GM10266 (cell line): ENCODE measurements around the gene CEP97.
"Not testable (repeated sequence)": the region's sequence is repeated elsewhere in the genome, so short reads cannot be mapped to it uniquely, and the experiment has no call there.

Experiments used
- DNase-seq: peaks from one replicate; pipeline ENCODE4 v3.0.0; 2012; ENCODE audit errors: extremely low spot score
- TF ChIP-seq, protein P1 (sequence below): IDR thresholded peaks from 2 replicates; pipeline ENCODE4 v1.5.1; 2012; ENCODE audit warnings: mild to moderate bottlenecking, low read depth; ENCODE audit not compliant: control insufficient read depth, insufficient read depth; ENCODE audit errors: missing control alignments

The CEP97 gene, protein sequence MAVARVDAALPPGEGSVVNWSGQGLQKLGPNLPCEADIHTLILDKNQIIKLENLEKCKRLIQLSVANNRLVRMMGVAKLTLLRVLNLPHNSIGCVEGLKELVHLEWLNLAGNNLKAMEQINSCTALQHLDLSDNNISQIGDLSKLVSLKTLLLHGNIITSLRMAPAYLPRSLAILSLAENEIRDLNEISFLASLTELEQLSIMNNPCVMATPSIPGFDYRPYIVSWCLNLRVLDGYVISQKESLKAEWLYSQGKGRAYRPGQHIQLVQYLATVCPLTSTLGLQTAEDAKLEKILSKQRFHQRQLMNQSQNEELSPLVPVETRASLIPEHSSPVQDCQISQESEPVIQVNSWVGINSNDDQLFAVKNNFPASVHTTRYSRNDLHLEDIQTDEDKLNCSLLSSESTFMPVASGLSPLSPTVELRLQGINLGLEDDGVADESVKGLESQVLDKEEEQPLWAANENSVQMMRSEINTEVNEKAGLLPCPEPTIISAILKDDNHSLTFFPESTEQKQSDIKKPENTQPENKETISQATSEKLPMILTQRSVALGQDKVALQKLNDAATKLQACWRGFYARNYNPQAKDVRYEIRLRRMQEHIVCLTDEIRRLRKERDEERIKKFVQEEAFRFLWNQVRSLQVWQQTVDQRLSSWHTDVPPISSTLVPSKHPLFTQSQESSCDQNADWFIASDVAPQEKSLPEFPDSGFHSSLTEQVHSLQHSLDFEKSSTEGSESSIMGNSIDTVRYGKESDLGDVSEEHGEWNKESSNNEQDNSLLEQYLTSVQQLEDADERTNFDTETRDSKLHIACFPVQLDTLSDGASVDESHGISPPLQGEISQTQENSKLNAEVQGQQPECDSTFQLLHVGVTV

DNA sequence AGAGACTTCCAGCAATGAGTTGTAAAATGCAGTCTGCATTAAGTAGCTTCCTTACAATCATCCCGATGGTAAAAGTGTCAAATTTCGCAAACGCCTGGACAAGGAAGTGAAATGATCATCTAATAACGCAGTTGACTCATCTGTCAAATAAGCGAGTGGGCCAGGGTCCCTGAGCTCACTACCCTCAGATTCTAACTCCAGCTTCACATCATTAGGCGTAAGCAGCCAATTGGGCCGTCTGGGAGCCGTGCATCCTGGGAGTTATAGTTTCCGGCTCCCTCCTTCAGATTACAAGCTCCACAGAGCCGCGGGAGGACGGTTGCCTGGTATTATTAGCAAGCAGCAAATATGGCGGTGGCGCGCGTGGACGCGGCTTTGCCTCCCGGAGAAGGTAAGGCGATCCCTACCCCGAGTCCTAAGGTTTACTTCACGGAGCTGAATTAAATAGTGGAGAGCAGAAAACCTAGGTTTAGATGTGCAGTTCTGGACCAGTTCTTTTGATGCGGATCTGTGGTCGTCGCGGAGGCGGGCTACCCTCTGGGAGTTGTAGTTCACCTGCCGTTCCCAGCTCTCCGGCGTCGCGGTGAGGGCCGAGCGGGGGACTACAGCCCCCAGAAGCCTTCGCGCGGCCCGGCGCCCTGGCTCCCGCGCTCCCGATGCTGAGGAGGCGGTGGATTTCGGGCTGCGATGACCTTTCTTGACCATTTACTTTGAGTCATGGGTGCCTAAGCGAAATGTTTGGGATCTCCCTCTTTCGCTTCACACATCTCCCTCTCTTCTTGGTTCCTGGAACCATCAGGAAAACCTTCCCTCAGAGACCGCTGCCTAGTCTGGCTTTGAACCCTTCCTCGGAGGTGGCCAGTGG, at the start of gene CEP97:
Gene CEP97, plus strand, starts transcription at position 286 of the 865 bp plus-strand sequence. Its CDS starts 63 bp downstream, at position 349.
- TF ChIP-seq, protein P1, sequence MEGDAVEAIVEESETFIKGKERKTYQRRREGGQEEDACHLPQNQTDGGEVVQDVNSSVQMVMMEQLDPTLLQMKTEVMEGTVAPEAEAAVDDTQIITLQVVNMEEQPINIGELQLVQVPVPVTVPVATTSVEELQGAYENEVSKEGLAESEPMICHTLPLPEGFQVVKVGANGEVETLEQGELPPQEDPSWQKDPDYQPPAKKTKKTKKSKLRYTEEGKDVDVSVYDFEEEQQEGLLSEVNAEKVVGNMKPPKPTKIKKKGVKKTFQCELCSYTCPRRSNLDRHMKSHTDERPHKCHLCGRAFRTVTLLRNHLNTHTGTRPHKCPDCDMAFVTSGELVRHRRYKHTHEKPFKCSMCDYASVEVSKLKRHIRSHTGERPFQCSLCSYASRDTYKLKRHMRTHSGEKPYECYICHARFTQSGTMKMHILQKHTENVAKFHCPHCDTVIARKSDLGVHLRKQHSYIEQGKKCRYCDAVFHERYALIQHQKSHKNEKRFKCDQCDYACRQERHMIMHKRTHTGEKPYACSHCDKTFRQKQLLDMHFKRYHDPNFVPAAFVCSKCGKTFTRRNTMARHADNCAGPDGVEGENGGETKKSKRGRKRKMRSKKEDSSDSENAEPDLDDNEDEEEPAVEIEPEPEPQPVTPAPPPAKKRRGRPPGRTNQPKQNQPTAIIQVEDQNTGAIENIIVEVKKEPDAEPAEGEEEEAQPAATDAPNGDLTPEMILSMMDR: no peak
- DNase-seq: peak; percentile 75

DNA sequence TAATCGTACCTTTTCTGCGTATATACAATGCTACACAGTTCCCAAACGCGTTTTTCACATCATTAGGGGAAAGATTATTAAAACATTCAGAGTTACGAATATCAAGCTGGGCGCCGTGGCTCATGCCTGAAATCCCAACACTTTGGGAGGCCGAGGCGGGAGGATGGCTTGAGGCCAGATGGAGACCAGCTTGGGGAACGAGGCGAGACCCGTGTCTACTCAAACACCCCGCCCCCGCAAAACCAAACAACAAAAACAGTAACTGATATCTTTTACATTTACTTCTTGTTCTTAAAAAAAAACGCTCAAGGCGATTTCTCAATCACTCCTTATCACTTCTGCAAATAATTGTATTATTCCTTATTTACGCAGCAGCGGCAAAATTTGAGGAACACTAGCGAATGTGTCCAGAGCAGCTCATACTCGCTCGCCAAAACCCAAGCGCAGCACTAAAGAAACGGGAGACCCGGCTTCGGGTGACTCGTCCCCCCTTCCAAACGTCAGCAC, 48.7 kb upstream of the CEP97 start:
- DNase-seq: no peak
- TF ChIP-seq, protein P1: no peak

DNA sequence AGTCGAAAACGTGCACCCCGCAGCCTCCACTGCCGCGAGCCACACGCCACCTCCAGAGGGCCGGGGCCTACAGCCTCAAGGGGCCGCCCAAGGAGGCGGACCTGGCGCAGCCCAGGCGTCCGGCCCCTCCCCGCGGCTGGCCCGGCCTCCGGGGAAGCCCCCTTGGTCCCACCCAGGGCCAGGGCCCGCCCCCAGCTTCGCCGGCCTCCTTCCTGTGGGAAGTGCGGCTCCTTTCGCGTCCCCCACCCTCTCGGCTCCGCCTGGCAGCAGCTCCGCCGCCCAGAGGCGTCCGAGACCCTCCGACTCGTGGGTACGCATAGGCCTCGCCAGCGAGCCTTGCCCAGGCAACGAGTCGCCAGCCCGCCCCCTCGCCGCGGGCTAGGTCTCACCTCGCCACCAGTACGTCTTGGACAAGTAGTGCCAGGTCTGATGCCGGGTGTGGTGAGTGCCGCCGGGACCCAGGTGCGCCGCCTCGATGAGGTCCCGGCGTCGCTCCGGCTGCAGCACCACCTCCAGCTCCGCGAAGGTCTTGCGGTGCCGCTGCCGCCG, 48.1 kb upstream of the CEP97 start:
- peak; percentile 93 for DNase-seq

DNA sequence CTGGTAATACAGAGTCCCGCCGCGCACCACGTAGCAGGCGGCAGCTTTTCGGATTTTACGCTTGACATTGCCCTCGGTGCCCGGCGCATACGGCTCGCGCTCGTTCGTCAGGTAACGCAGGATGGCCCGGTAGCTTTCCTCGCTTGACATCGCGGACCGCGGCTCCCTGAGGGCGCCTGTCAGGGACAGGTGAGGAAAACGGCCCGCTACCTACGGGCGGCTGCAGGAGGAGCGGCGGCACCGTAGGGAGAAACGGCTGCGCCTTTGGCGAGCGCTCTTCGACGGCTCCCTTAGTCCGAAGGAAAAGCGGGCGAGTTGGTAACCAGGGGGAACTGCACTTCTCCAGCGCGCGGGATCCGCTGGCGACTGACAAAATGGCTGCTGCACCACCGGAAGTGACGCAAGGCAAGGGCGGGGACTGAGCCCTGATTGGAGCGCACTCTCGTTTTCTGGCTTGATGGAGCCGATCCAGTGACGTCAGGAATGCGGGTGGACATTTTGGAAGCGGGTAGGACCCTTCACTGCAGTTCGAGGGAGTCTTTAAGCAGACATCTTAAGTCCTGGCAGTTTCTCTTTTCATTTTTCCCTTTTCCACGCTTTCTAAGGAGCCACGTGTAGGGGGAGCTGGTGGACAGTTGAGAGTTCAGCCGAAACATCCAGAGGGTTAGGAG, 47.5 kb upstream of the CEP97 start, which contains the start of gene ZBTB11:
Gene ZBTB11, minus strand, starts transcription at position 368 of the 671 bp plus-strand sequence. Its CDS starts 218 bp downstream, at position 150.
- DNase-seq: peak; percentile 95
- TF ChIP-seq, protein P1: peak; percentile 48

More for the DNA sequence above, 48.1 kb upstream of the CEP97 start:
- TF ChIP-seq, protein P1: no peak

DNA sequence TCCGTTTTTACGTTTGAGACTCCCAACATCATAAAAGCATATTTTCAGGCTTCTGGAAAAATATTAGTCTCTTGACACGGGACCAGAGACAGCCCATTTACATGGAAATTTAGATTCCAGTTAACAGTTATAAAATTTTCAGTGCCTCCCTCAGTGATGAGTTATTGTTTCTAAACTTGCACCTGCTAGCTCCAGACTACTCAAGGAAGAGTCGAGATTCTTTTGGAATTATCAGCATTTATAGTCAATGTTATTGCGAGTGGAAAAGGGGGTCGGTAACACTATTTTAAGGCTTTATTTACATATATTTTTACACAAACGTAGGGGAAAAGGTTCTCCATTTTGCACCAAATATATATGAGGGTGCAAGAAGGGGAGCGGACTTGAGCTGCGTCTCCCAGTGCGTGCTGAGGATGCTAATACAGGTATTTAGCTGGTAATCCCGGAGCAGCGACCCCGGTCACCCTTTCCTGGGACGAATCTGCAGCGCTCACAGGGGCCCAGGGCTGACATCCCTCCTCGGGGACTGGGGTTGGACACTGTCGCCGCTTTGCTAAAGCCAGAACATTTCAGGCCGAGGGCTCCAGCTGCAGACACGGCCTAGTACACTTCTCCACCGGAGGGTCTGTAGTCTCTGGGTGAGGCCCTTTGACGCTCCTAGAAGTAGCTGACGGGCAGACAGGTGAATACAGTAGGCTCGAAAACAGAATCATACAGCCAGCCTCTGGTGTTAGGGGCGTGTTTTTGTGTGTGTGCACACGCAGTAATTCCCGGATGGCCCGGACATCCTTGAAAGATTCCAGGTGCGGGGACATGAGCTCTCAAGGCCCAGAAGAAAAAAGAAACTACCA, 46.8 kb upstream of the CEP97 start:
- TF ChIP-seq, protein P1: no peak
- no peak for DNase-seq

DNA sequence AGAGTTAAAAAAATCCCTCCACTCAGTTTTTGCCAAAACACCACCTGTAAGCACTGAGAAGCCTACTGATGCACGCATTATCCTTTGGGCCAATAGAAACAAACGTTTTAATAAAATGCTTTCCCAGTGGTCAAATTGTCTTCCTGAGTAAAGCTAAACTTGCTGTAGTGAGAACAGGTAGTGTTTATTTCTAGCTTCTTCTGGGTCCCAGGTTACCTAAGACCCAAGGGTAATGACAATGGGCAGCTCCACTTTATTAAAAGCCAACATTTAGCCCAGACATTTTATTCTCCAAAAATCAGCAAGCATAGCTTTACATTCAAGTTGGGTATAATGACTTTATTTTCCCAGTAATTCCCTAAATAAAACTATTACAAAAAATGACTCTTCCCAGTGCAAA, 45.6 kb upstream of the CEP97 start:
- not testable (repeated sequence) for DNase-seq
